Neural cell (in vitro differentiated cells): ENCODE data around the gene C3. TPM values are rescaled to one million over a fixed set of nuclear protein-coding genes. Genes with fewer than 3 reads are reported as not detected.

Experiments
- H2AFZ ChIP-seq: fragments of 200-600, 300-800 bp; sonication (generic), shearing (Covaris generic); 2 replicates; pipeline ENCODE4 v1.6.0; 2014; ENCODE audit warnings: low read depth, mild to moderate bottlenecking, antibody characterized with exemption, low read length, moderate library complexity
- H3F3A ChIP-seq: fragments of 200-600 bp; shearing (Covaris generic); 2 replicates; pipeline ENCODE4 v1.6.1; 2016; ENCODE audit warnings: mild to moderate bottlenecking, moderate library complexity, mixed read lengths, antibody characterized with exemption, low read length; ENCODE audit not compliant: insufficient read depth, poor library complexity, severe bottlenecking
- H3K27ac ChIP-seq: fragments of 200-600, 300-800 bp; sonication (generic), shearing (Covaris generic); 2 replicates; pipeline ENCODE4 v1.5.1; 2014; ENCODE audit warnings: mild to moderate bottlenecking, low read length, moderate library complexity
- H3K27me3 ChIP-seq: fragments of 300-800, 200-600 bp; sonication (generic), shearing (Covaris generic); 2 replicates; pipeline ENCODE4 v1.6.0; 2014; ENCODE audit warnings: mild to moderate bottlenecking, low read depth, low read length, moderate library complexity; ENCODE audit not compliant: insufficient read depth
- H3K36me3 ChIP-seq: fragments of 300-800, 200-600 bp; sonication (generic), shearing (Covaris generic); 2 replicates; pipeline ENCODE4 v1.5.1; 2014; ENCODE audit warnings: mild to moderate bottlenecking, antibody characterized with exemption, low read length, moderate library complexity; ENCODE audit not compliant: insufficient read depth
- H3K4me2 ChIP-seq: fragments of 300-800, 200-600 bp; sonication (generic), shearing (Covaris generic); 2 replicates; pipeline ENCODE4 v1.6.0; 2014; ENCODE audit warnings: mild to moderate bottlenecking, low read length
- H3K4me3 ChIP-seq: fragments of 300-800, 200-600 bp; sonication (generic), shearing (Covaris generic); 2 replicates; pipeline ENCODE4 v1.5.1; 2014; ENCODE audit warnings: mild to moderate bottlenecking, low read length, moderate library complexity
- H3K79me2 ChIP-seq: fragments of 200-600 bp; shearing (Covaris generic); replicated peaks from 2 replicates; pipeline ENCODE4 v1.6.0; 2014; ENCODE audit warnings: mild to moderate bottlenecking, low read length, moderate library complexity; ENCODE audit not compliant: insufficient read depth
- H3K9ac ChIP-seq: fragments of 300-800, 200-600 bp; sonication (generic), shearing (Covaris generic); 2 replicates; pipeline ENCODE4 v1.6.1; 2016; ENCODE audit warnings: mild to moderate bottlenecking, low read length, mixed read lengths
- H3K9me2 ChIP-seq: fragments of 200-600 bp; shearing (Covaris generic); 2 replicates; pipeline ENCODE4 v1.6.1; 2016; ENCODE audit warnings: mild to moderate bottlenecking, low read length, mixed read lengths; ENCODE audit not compliant: insufficient read depth
- H3K9me3 ChIP-seq: fragments of 200-600, 300-800 bp; sonication (generic), shearing (Covaris generic); 2 replicates; pipeline ENCODE4 v1.6.1; 2016; ENCODE audit warnings: mild to moderate bottlenecking, mixed run types, low read length, moderate library complexity, mixed read lengths
- H4K20me1 ChIP-seq: fragments of 200-600 bp; shearing (Covaris generic); 2 replicates; pipeline ENCODE4 v1.6.1; 2016; ENCODE audit warnings: mild to moderate bottlenecking, mixed run types; ENCODE audit not compliant: insufficient read depth
- EP300 ChIP-seq: fragments of 450-650 bp; conservative IDR thresholded peaks from 2 replicates; pipeline ENCODE4 v1.6.1; 2014; ENCODE audit warnings: antibody characterized with exemption, mild to moderate bottlenecking, moderate library complexity; ENCODE audit not compliant: poor library complexity, severe bottlenecking
- EZH2 ChIP-seq: fragments of 200-600, 300-800 bp; shearing (Covaris generic), sonication (generic); IDR thresholded peaks from 2 replicates; pipeline ENCODE4 v1.6.1; 2014; ENCODE audit warnings: antibody characterized with exemption, low read length, borderline replicate concordance, mild to moderate bottlenecking; ENCODE audit not compliant: insufficient read depth, poor library complexity, severe bottlenecking
- MXI1 ChIP-seq: fragments of 450-650 bp; conservative IDR thresholded peaks from 2 replicates; pipeline ENCODE4 v1.6.1; 2014; ENCODE audit warnings: antibody characterized with exemption, mild to moderate bottlenecking; ENCODE audit not compliant: poor library complexity, severe bottlenecking
- POLR2AphosphoS5 ChIP-seq: IDR thresholded peaks from 2 replicates; pipeline ENCODE4 v1.6.1; 2012
- RAD21 ChIP-seq: fragments of 450-650 bp; conservative IDR thresholded peaks from 2 replicates; pipeline ENCODE4 v1.6.1; 2014; ENCODE audit warnings: antibody characterized with exemption, mild to moderate bottlenecking, moderate library complexity
- SMC3 ChIP-seq: fragments of 450-650 bp; conservative IDR thresholded peaks from 2 replicates; pipeline ENCODE4 v1.6.1; 2014; ENCODE audit warnings: antibody characterized with exemption, mild to moderate bottlenecking, moderate library complexity; ENCODE audit not compliant: poor library complexity
- TAF1 ChIP-seq: IDR thresholded peaks from 2 replicates; pipeline ENCODE4 v1.6.1; 2012; ENCODE audit warnings: low read depth
- polyA plus RNA-seq: library from polyadenylated mRNA; depleted of rRNA; stranded (reverse); fragments of >200 nt; gene quantifications from 2 replicates; pipeline ENCODE4 v1.2.3, GENCODE V29; 2014
- TF ChIP-seq, protein P1 (sequence below): fragments of 450-650 bp; IDR thresholded peaks from 2 replicates; pipeline ENCODE4 v1.5.1; 2014; ENCODE audit warnings: antibody characterized with exemption, mild to moderate bottlenecking, moderate library complexity; ENCODE audit not compliant: poor library complexity, severe bottlenecking
- TF ChIP-seq, protein P2 (sequence below): IDR thresholded peaks from 2 replicates; pipeline ENCODE4 v1.6.1; 2012; ENCODE audit warnings: borderline replicate concordance

The C3 gene
- polyA plus RNA-seq, 1 donor from 2014 or later = not detected

DNA sequence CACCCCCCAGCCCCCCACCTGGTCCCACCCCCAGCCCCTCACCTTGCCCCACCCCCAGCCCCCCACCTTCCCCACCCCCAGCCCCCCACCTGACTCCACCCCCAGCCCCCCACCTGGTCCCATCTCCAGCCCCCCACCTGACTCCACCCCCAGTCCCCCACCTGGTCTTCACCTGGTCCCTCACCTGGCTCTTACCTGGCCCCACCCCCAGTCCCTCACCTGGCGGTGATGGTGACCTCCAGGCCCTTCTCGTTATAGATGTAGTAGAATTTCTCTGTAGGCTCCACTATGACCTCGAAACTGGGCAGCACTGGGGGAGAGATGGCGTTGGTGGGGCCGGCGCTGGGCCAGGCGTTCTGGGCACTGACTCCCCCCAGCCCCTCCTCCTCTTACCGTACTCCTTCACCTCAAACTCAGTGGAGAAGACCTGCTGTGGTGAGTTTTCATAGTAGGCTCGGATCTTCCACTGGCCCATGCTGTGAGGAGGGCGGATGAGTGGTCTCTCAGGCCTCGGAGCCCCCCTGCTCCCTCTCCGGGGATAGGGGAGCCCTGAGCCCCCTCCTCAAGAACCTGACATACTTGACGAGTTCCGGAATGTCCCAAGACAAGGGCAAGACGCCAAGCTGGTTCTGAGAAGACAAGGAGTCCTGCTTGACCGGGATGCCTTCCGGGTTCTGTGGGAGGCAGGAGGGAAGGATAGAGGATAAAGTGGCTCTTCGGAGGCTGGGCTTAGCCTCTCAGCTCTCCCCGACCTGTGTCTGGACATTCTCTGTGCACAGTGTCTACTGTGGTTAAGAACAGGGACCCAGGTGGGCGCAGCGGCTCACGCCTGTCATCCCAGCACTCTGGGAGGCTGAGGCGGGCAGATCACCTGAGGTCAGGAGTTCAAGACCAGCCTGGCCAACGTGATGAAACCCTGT lies 6.4 kb downstream of the C3 start:
- Histone ChIP-seq H3K79me2 (no peaks in the 10 kb centered on the region), H3K4me2 (no peak overlapping the region), H3K4me3 (no peak overlapping the region), H3K9me3 (no peaks in the 10 kb centered on the region), H3K27me3 (peaks cover 25% of the 10 kb centered on the region), H4K20me1 (no peaks in the 10 kb centered on the region), H2AFZ (no peak overlapping the region), H3K36me3 (no peaks in the 10 kb centered on the region), H3K9ac (no peak overlapping the region), H3K27ac (no peak overlapping the region), H3F3A (no peaks in the 10 kb centered on the region), H3K9me2 (no peaks in the 10 kb centered on the region)
- no peak for TF ChIP-seq RAD21
- no peak for TF ChIP-seq POLR2AphosphoS5
- no peak for TF ChIP-seq MXI1
- TF ChIP-seq, protein P1, sequence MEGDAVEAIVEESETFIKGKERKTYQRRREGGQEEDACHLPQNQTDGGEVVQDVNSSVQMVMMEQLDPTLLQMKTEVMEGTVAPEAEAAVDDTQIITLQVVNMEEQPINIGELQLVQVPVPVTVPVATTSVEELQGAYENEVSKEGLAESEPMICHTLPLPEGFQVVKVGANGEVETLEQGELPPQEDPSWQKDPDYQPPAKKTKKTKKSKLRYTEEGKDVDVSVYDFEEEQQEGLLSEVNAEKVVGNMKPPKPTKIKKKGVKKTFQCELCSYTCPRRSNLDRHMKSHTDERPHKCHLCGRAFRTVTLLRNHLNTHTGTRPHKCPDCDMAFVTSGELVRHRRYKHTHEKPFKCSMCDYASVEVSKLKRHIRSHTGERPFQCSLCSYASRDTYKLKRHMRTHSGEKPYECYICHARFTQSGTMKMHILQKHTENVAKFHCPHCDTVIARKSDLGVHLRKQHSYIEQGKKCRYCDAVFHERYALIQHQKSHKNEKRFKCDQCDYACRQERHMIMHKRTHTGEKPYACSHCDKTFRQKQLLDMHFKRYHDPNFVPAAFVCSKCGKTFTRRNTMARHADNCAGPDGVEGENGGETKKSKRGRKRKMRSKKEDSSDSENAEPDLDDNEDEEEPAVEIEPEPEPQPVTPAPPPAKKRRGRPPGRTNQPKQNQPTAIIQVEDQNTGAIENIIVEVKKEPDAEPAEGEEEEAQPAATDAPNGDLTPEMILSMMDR = no peak
- TF ChIP-seq EP300 = no peak
- no peak for TF ChIP-seq EZH2
- TF ChIP-seq TAF1 = no peak
- no peak for TF ChIP-seq SMC3
- TF ChIP-seq, protein P2, sequence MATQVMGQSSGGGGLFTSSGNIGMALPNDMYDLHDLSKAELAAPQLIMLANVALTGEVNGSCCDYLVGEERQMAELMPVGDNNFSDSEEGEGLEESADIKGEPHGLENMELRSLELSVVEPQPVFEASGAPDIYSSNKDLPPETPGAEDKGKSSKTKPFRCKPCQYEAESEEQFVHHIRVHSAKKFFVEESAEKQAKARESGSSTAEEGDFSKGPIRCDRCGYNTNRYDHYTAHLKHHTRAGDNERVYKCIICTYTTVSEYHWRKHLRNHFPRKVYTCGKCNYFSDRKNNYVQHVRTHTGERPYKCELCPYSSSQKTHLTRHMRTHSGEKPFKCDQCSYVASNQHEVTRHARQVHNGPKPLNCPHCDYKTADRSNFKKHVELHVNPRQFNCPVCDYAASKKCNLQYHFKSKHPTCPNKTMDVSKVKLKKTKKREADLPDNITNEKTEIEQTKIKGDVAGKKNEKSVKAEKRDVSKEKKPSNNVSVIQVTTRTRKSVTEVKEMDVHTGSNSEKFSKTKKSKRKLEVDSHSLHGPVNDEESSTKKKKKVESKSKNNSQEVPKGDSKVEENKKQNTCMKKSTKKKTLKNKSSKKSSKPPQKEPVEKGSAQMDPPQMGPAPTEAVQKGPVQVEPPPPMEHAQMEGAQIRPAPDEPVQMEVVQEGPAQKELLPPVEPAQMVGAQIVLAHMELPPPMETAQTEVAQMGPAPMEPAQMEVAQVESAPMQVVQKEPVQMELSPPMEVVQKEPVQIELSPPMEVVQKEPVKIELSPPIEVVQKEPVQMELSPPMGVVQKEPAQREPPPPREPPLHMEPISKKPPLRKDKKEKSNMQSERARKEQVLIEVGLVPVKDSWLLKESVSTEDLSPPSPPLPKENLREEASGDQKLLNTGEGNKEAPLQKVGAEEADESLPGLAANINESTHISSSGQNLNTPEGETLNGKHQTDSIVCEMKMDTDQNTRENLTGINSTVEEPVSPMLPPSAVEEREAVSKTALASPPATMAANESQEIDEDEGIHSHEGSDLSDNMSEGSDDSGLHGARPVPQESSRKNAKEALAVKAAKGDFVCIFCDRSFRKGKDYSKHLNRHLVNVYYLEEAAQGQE = no peak

DNA sequence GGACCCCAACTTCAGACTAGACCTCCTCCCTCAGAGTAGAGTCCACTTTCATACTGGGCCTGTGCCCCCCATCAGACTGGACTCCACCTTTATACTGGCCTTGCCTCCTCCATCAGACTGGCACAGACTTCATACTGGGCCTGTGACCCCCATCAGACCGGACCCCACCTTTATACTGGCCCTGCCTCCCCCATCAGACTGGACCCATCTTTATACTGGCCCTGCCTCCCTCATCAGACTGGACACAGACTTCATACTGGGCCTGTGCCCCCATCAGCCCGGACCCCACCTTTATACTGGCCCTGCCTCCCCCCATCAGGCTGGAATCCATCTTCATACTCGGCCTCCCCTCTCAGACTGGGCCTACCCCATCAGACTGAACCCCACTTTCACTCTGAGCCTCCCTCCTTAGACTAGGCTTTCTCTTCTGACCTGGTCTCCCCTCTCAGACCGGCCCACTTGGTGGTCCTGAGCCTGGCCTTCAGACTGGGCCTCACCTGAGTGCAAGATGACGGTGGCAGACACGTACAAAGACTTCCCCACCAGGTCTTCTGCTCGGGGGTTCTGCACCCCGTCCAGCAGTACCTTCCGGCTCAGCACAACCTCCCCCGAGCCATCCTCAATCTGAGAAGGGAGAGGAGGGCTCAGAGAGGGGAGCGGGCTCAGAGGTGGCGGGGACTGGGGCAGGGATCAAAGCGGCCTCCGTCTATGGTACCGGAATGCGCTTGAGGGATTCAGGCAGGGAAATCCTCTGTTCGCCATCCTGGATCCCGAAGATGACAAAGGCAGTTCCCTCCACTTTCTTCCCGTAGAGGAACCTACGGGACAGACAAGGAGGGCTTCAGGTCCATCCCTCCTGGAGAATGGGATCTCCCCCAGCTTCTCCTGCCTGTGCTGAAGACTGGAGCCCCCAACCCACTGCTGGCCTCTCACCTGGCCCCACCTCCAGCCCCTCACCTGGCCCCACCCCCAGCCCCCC lies 7.5 kb downstream of the C3 start:
- Histone ChIP-seq H3K4me2 (no peak overlapping the region), H4K20me1 (no peaks in the 10 kb centered on the region), H3K9ac (no peak overlapping the region), H3K4me3 (no peak overlapping the region), H3K79me2 (no peaks in the 10 kb centered on the region), H3K27ac (no peak overlapping the region), H3K27me3 (peaks cover 28% of the 10 kb centered on the region), H3K36me3 (no peaks in the 10 kb centered on the region), H3K9me2 (no peaks in the 10 kb centered on the region), H3K9me3 (no peaks in the 10 kb centered on the region), H3F3A (no peaks in the 10 kb centered on the region), H2AFZ (no peak overlapping the region)
- TF ChIP-seq MXI1 (no peak), TAF1 (no peak), POLR2AphosphoS5 (no peak), RAD21 (no peak), EZH2 (no peak), EP300 (no peak), SMC3 (no peak)
- TF ChIP-seq, protein P2 = no peak
- TF ChIP-seq, protein P1 = no peak
